Measurements from ENCODE around the gene DCLK1. TPM values are rescaled to one million over a fixed set of nuclear protein-coding genes. Genes with fewer than 3 reads are reported as not detected.

DCLK1 gene
- total RNA-seq, 4 donors from 2014 or later = 3.8 to 10.0 (median 8.2) TPM

- H3K27ac ChIP-seq = no peak overlapping the region
- DNase-seq = no peak
- no peak for TF ChIP-seq POLR2A (IDR thresholded peaks at IDR 0.05)
- no peak for TF ChIP-seq CTCF (IDR thresholded peaks at IDR 0.05 in 4 of 5, conservative IDR thresholded peaks at IDR 0.05 in 1 of 5)
- ATAC-seq = peak in 1 of 2 donors; percentile 46
- intact Hi-C loops (cut with DNase I; ENCODE audit: low total_unique reads) = no loop called here
- H3K9me3 ChIP-seq = no peaks in the 10 kb centered on the region
- H3K4me3 ChIP-seq = no peak overlapping the region
- in situ Hi-C loops (cut with MboI; ENCODE audit: low sequenced_read_pairs in 4 of 4) = no loop called here
- peaks cover 20 to 24% of the 10 kb centered on the region in 2 donors for H3K4me1 ChIP-seq
- H3K27me3 ChIP-seq = no peaks in the 10 kb centered on the region
- no peaks in the 10 kb centered on the region for H3K36me3 ChIP-seq
Observed at GRCh38 chr13:35770756-35771297, 360.4 kb downstream of the DCLK1 start.

- Histone ChIP-seq H3K9me3 (no peaks in the 10 kb centered on the region), H3K4me1 (peaks cover 20 to 24% of the 10 kb centered on the region in 2 donors), H3K27ac (no peak overlapping the region), H3K36me3 (no peaks in the 10 kb centered on the region), H3K27me3 (no peaks in the 10 kb centered on the region), H3K4me3 (no peak overlapping the region)
- no peak for DNase-seq
- peak; percentile 62 to 77 for ATAC-seq
- in situ Hi-C loops (cut with MboI; ENCODE audit: low sequenced_read_pairs in 4 of 4) = no loop called here
- TF ChIP-seq CTCF (IDR thresholded peaks at IDR 0.05 in 4 of 5, conservative IDR thresholded peaks at IDR 0.05 in 1 of 5) (no peak), POLR2A (IDR thresholded peaks at IDR 0.05) (no peak)
- intact Hi-C loops (cut with DNase I; ENCODE audit: low total_unique reads) = no loop called here
Observed at GRCh38 chr13:35769812-35770211, 361.4 kb downstream of the DCLK1 start.

- H3K27ac ChIP-seq = no peak overlapping the region
- H3K36me3 ChIP-seq = no peaks in the 10 kb centered on the region
- no peaks in the 10 kb centered on the region for H3K9me3 ChIP-seq
- intact Hi-C loops (cut with DNase I; ENCODE audit: low total_unique reads) (no loop called here), in situ Hi-C loops (cut with MboI; ENCODE audit: low sequenced_read_pairs in 4 of 4) (no loop called here)
- TF ChIP-seq POLR2A (IDR thresholded peaks at IDR 0.05) (no peak), CTCF (IDR thresholded peaks at IDR 0.05 in 4 of 5, conservative IDR thresholded peaks at IDR 0.05 in 1 of 5) (no peak)
- no peaks in the 10 kb centered on the region for H3K27me3 ChIP-seq
- ATAC-seq (no peak), DNase-seq (no peak)
- H3K4me1 ChIP-seq = peaks cover 20 to 24% of the 10 kb centered on the region in 2 donors
- H3K4me3 ChIP-seq = no peak overlapping the region
Observed at GRCh38 chr13:35768551-35768950, 362.6 kb downstream of the DCLK1 start.

- Histone ChIP-seq H3K27ac (no peak overlapping the region), H3K4me1 (peaks cover 20 to 24% of the 10 kb centered on the region in 2 donors), H3K36me3 (no peaks in the 10 kb centered on the region), H3K4me3 (no peak overlapping the region), H3K27me3 (no peaks in the 10 kb centered on the region), H3K9me3 (no peaks in the 10 kb centered on the region)
- ATAC-seq (no peak), DNase-seq (no peak)
- intact Hi-C loops (cut with DNase I; ENCODE audit: low total_unique reads) (no loop called here), in situ Hi-C loops (cut with MboI; ENCODE audit: low sequenced_read_pairs in 4 of 4) (no loop called here)
- TF ChIP-seq POLR2A (IDR thresholded peaks at IDR 0.05) (no peak), CTCF (IDR thresholded peaks at IDR 0.05 in 4 of 5, conservative IDR thresholded peaks at IDR 0.05 in 1 of 5) (no peak)
Observed at GRCh38 chr13:35768073-35768472, 363.1 kb downstream of the DCLK1 start.

Data from gastrocnemius medialis (tissue), 4 donors.